ENCODE measurements around the gene ZFHX2.

DNA sequence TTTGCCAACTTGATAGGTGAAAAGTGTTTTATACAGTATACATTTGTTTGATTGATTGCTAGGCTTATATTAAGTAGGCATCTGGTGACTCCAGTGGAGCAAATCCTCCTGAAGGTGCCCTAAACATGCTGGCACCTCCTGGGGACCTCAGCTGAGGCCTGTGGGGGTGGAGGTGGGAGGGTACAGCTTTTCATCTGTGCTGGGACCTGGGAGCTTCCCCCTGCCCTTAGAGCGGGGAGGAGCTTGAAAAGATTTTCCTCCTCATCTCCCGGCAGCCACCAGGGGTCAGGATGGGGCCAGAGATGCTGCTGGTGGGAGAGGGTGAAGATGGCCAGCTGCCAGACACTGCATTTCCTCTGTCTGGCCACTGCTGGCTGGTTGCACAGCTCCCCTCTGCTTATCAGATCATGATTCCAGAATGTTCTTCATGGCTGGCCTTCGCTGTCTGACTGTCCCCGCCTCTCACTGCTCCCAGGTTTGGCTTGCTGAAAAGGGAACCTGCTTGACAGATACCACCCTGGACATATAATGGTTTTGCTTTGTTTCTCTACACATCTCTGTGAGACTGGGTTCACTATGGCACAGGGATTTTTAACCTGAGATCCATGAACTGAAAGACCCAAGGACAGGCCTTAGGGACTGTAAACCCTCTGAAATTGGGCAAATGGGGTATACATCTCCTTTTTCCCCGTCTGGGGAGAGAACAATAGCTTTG, 37.5 kb upstream of the ZFHX2 start:
- no peak for TF ChIP-seq BHLHE40 (IDR thresholded peaks at IDR 0.05; ENCODE audit: low read depth, low read length)
- TF ChIP-seq, protein P1, sequence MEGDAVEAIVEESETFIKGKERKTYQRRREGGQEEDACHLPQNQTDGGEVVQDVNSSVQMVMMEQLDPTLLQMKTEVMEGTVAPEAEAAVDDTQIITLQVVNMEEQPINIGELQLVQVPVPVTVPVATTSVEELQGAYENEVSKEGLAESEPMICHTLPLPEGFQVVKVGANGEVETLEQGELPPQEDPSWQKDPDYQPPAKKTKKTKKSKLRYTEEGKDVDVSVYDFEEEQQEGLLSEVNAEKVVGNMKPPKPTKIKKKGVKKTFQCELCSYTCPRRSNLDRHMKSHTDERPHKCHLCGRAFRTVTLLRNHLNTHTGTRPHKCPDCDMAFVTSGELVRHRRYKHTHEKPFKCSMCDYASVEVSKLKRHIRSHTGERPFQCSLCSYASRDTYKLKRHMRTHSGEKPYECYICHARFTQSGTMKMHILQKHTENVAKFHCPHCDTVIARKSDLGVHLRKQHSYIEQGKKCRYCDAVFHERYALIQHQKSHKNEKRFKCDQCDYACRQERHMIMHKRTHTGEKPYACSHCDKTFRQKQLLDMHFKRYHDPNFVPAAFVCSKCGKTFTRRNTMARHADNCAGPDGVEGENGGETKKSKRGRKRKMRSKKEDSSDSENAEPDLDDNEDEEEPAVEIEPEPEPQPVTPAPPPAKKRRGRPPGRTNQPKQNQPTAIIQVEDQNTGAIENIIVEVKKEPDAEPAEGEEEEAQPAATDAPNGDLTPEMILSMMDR (conservative IDR thresholded peaks at IDR 0.05; ENCODE audit: low read depth, low read length), result peak; percentile 87
